GM13977 (cell line): Measurements from ENCODE around the gene RAB26.

Experiments used
- DNase-seq: peaks from one replicate; pipeline ENCODE4 v3.0.0; 2012; ENCODE audit warnings: low spot score
- CTCF ChIP-seq: IDR thresholded peaks from 2 replicates; pipeline ENCODE4 v1.5.1; 2012; ENCODE audit warnings: mild to moderate bottlenecking, control low read depth; ENCODE audit not compliant: insufficient read depth; ENCODE audit errors: extremely low read depth, missing control alignments
- in situ Hi-C: fragments of 300-500 bp; cut with MboI; formaldehyde crosslinking; loops from one replicate; pipeline ENCODE4 v1.12.0; 2022; ENCODE audit warnings: low sequenced_read_pairs, low pct_unique_long_range_greater_than_20kb, mixed read lengths, inconsistent platforms; ENCODE audit not compliant: unreplicated experiment

Gene RAB26

GRCh38 chr16:2161911-2162310 lies 13.5 kb downstream of the RAB26 start:
- no peak for TF ChIP-seq CTCF
- in situ Hi-C loops, result no loop called here

DNA sequence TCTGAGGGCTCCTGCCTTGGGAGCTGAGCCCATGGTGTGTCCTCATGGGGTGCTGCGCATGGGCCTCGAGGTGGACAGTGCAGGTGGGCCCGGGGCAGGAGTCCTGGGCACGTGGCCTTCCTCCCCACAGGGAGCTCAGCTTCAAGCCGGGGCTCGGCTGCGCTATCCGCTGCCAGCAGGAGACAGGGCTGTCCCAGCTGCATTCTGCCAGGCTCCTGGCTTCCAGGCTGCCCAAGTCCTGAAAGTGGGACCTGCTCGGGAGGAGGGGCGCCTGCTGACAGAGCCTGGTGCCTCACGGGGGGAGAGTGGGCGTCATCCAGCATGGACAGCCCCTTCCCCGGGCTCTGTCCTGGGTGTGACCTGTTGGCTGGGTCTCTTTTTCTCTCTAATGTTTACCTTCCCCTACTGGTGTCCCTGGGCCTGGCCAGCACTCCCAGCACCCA lies 14.3 kb downstream of the RAB26 start:
- no peak for TF ChIP-seq CTCF
- DNase-seq, result no peak
- in situ Hi-C loops, result no loop called here

More at GRCh38 chr16:2161911-2162310, 13.5 kb downstream of the RAB26 start:
- DNase-seq, result no peak

GRCh38 chr16:2163211-2163881 lies 14.9 kb downstream of the RAB26 start:
- in situ Hi-C loops, result no loop called here

GRCh38 chr16:2165861-2166260 lies 17.4 kb downstream of the RAB26 start:
- no peak for TF ChIP-seq CTCF
- DNase-seq, result no peak
- in situ Hi-C loops, result no loop called here

More at GRCh38 chr16:2163211-2163881, 14.9 kb downstream of the RAB26 start:
- DNase-seq, result no peak
- TF ChIP-seq CTCF, result no peak

DNA sequence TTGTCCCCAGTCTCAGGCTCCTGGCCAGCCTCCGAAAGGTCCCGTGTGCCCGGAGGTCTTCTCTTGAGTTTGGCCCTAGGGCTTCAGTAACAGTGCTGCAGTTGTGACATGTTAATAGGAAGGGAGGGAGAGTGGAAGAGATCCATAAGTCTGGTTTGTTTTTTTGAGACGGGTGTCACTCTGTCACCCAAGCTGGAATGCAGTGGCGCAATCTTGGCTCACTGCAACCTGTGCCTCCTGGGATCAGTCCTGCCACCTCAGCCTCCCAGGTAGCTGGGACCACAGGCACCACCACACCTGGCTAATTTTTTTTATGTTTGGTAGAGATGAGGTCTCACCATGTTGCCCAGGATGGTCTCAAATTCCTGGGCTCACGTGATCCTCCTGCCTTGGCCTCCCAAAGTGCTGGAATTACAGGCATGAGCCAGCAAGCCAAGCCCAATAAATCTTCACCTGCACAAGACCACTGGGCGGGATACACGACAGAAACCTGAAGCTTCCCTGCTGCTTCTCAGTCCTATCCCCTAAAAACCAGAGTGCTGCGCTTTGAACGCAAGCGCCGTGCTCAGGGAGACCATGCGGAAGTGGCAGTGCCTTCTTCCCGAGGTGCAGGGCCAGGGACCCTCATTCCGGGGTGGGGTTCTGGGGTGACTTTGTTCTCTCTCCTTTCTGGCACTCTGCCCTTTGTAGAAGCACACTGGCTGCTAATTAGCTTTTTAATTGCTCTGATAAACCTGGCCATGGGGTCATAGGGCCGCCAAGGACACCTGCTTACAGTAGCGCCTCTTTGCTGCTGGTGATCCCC lies 18.0 kb downstream of the RAB26 start:
- DNase-seq, result no peak
- in situ Hi-C loops, result no loop called here
- no peak for TF ChIP-seq CTCF

- in situ Hi-C loops, result no loop called here
These were observed 18.7 kb downstream of the RAB26 start for GRCh38 chr16:2167068-2167638.

More at GRCh38 chr16:2167068-2167638, 18.7 kb downstream of the RAB26 start:
- DNase-seq, result no peak
- TF ChIP-seq CTCF, result no peak
